ENCODE results near the gene SPRY1.

GRCh38 chr4:123361195-123361861 lies 35.3 kb upstream of the SPRY1 start:
- TF ChIP-seq CTCF (conservative IDR thresholded peaks at IDR 0.05; ENCODE audit: low read length) (no peak), EZH2phosphoT487 (IDR thresholded peaks at IDR 0.05; ENCODE audit: borderline replicate concordance, low read depth, low read length) (no peak)

Measured in OCI-LY7 (cell line).